GM21360 (cell line): ENCODE results near the gene FGGY.
"Not testable (repeated sequence)": the region's sequence is repeated elsewhere in the genome, so short reads cannot be mapped to it uniquely, and the experiment has no call there.

Experiments
- ATAC-seq: cut with Tn5 transposase; IDR thresholded peaks from one replicate; pipeline ENCODE4 v1.9.1; 2021; ENCODE audit warnings: mild to moderate bottlenecking, moderate library complexity; ENCODE audit not compliant: unreplicated experiment

The FGGY gene

GRCh38 chr1:59564192-59564891, 267.4 kb downstream of the FGGY start:
- no peak for ATAC-seq

GRCh38 chr1:59565611-59566410, 268.9 kb downstream of the FGGY start:
- ATAC-seq, result no peak

- no peak for ATAC-seq
These were observed 271.5 kb downstream of the FGGY start for GRCh38 chr1:59568158-59568935.

- no peak for ATAC-seq
These were observed 272.3 kb downstream of the FGGY start for GRCh38 chr1:59569198-59569597.

- no peak for ATAC-seq
These were observed 273.6 kb downstream of the FGGY start for GRCh38 chr1:59570524-59570923.

- no peak for ATAC-seq
These were observed 277.2 kb downstream of the FGGY start for GRCh38 chr1:59574085-59574484.

GRCh38 chr1:59577774-59578173, 280.9 kb downstream of the FGGY start:
- no peak for ATAC-seq

- ATAC-seq, result no peak
These were observed 282.3 kb downstream of the FGGY start for GRCh38 chr1:59579222-59579621.

- no peak for ATAC-seq
These were observed 283.4 kb downstream of the FGGY start for GRCh38 chr1:59580257-59580656.

GRCh38 chr1:59592410-59592809, 295.5 kb downstream of the FGGY start:
- not testable (repeated sequence) for ATAC-seq

- no peak for ATAC-seq
These were observed 296.0 kb downstream of the FGGY start for GRCh38 chr1:59592924-59593323.

GRCh38 chr1:59593798-59594790, 297.2 kb downstream of the FGGY start:
- no peak for ATAC-seq

- no peak for ATAC-seq
These were observed 298.9 kb downstream of the FGGY start for GRCh38 chr1:59595774-59596173.

GRCh38 chr1:59596432-59596831, 299.5 kb downstream of the FGGY start:
- no peak for ATAC-seq

- no peak for ATAC-seq
These were observed 300.1 kb downstream of the FGGY start for GRCh38 chr1:59596956-59597355.

GRCh38 chr1:59597420-59598119, 300.7 kb downstream of the FGGY start:
- no peak for ATAC-seq

GRCh38 chr1:59598120-59598440, 301.2 kb downstream of the FGGY start:
- no peak for ATAC-seq

GRCh38 chr1:59601041-59601441, 304.1 kb downstream of the FGGY start:
- ATAC-seq, result no peak

GRCh38 chr1:59601811-59602210, 304.9 kb downstream of the FGGY start:
- no peak for ATAC-seq

GRCh38 chr1:59604191-59604590, 307.3 kb downstream of the FGGY start:
- no peak for ATAC-seq
